Natural killer cell (primary cell): ENCODE measurements around the gene RUFY1. TPM values are rescaled to one million over a fixed set of nuclear protein-coding genes. Genes with fewer than 3 reads are reported as not detected.

Source experiments
- ATAC-seq, 3 donors: fragments of 150-1000 bp in 2 of 3; fragments of 200-7000 bp in 1 of 3; cut with Tn5 transposase; 1 replicate in 1 of 3; 2 replicates in 2 of 3; pipeline ENCODE4 v1.10.0; 2021; ENCODE audit warnings: mild to moderate bottlenecking in 2 of 3, moderate library complexity in 2 of 3
- DNase-seq, 2 donors: peaks; one replicate each; pipeline versions ENCODE4 v3.0.0 to v3.0.0-alpha.2; 2013 to 2021; ENCODE audit warnings: mixed read lengths in 1 of 2
- H3K27ac ChIP-seq: one replicate; pipeline ENCODE4 v1.5.1; 2013; ENCODE audit warnings: mild to moderate bottlenecking, low read length
- H3K27me3 ChIP-seq: one replicate; pipeline ENCODE4 v1.6.1; 2013; ENCODE audit warnings: low read length; ENCODE audit not compliant: control insufficient read depth, insufficient read depth
- H3K36me3 ChIP-seq: one replicate; pipeline ENCODE4 v1.6.1; 2013; ENCODE audit warnings: low read length; ENCODE audit not compliant: control insufficient read depth, insufficient read depth
- H3K4me1 ChIP-seq: one replicate; pipeline ENCODE4 v1.6.1; 2013; ENCODE audit warnings: low read length; ENCODE audit not compliant: control insufficient read depth, insufficient read depth
- H3K4me3 ChIP-seq: one replicate; pipeline ENCODE4 v1.5.1; 2013; ENCODE audit warnings: low read length
- H3K9me3 ChIP-seq: one replicate; pipeline ENCODE4 v1.6.1; 2013; ENCODE audit warnings: low read length; ENCODE audit not compliant: control insufficient read depth, insufficient read depth
- H3K27ac Mint-ChIP-seq, 2 donors: one replicate each; pipeline ENCODE4 v1.8.0; 2022; ENCODE audit warnings: mild to moderate bottlenecking in 2 of 2, mixed read lengths in 2 of 2, moderate library complexity in 1 of 2
- H3K27me3 Mint-ChIP-seq, 2 donors: one replicate each; pipeline ENCODE4 v1.8.0; 2022; ENCODE audit warnings: low read depth in 2 of 2, mixed read lengths in 2 of 2
- H3K36me3 Mint-ChIP-seq: one replicate; pipeline ENCODE4 v1.8.0; 2022; ENCODE audit warnings: mixed read lengths
- H3K4me1 Mint-ChIP-seq, 2 donors: one replicate each; pipeline ENCODE4 v1.8.0; 2022; ENCODE audit warnings: mixed read lengths in 2 of 2
- H3K4me3 Mint-ChIP-seq: one replicate; pipeline ENCODE4 v1.8.0; 2022; ENCODE audit warnings: mild to moderate bottlenecking, moderate library complexity, mixed read lengths
- H3K9me3 Mint-ChIP-seq, 2 donors: one replicate each; pipeline ENCODE4 v1.8.0; 2022; ENCODE audit warnings: mixed read lengths in 2 of 2
- WGBS: methylation state at CpG from one replicate; pipeline ENCODE4 v1.1.7; 2013; ENCODE audit warnings: missing lambda C conversion rate; ENCODE audit not compliant: insufficient coverage; 5-methylcytosine and 5-hydroxymethylcytosine counted together
- intact Hi-C: fragments of 100-400 bp; cut with micrococcal nuclease; formaldehyde crosslinking; loops from one replicate; pipeline ENCODE4 v1.14.2; 2022
- total RNA-seq, 4 donors: library from RNA; stranded (reverse); fragments of 120-200 nt in 1 of 4; gene quantifications; one replicate each; pipeline versions ENCODE4 v1.2.3 to v1.2.4, GENCODE V29; 2013 to 2022
- TF ChIP-seq, protein P1 (sequence below): fragments of 200-600 bp; IDR thresholded peaks from one replicate; pipeline ENCODE4 v1.8.0; 2022; ENCODE audit warnings: antibody characterized with exemption

RUFY1 gene
- total RNA-seq, 3 donors from 2014 or later (not counting 1 experiment from before 2014, with no cell fraction given): 40.4 to 48.7 (median 46.6) TPM

DNA sequence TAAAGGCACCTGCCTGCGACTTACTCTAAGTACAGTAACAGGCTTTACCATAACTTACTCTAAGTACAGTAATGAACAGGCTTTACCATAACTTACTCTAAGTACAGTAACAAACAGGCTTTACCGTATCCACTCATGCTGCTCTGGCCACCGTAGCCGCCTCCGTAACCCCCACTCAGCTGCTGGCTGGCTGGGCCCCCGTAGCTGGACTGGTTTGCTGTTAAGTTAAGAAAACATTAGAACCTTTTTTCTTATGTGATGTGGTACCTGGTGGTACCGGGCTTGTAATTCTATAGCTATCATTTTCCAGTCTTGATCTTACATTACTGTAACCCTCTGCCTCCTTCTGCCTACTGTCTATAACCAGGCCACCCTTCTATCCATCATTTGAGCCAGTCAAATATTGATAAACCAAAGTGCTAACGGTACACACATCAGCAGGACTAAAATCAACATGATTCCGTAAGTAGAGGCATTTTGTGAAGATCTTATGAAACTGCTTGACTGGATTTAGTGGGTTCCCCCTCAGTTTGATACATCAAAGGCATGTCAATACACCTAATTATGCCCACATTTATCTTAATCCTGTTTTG, 65.7 kb downstream of the RUFY1 start:
- H3K27me3 Mint-ChIP-seq: no peaks in the 10 kb centered on the region
- H3K4me1 Mint-ChIP-seq: peaks cover 79 to 81% of the 10 kb centered on the region in 2 donors
- intact Hi-C loops: no loop called here
- no peak for DNase-seq
- TF ChIP-seq, protein P1, sequence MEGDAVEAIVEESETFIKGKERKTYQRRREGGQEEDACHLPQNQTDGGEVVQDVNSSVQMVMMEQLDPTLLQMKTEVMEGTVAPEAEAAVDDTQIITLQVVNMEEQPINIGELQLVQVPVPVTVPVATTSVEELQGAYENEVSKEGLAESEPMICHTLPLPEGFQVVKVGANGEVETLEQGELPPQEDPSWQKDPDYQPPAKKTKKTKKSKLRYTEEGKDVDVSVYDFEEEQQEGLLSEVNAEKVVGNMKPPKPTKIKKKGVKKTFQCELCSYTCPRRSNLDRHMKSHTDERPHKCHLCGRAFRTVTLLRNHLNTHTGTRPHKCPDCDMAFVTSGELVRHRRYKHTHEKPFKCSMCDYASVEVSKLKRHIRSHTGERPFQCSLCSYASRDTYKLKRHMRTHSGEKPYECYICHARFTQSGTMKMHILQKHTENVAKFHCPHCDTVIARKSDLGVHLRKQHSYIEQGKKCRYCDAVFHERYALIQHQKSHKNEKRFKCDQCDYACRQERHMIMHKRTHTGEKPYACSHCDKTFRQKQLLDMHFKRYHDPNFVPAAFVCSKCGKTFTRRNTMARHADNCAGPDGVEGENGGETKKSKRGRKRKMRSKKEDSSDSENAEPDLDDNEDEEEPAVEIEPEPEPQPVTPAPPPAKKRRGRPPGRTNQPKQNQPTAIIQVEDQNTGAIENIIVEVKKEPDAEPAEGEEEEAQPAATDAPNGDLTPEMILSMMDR: no peak
- peaks cover 82% of the 10 kb centered on the region for H3K36me3 Mint-ChIP-seq
- WGBS: 90% methylated on average over 9 of the region's 9 CpGs
- no peaks in the 10 kb centered on the region for H3K9me3 ChIP-seq
- H3K27ac ChIP-seq: no peak overlapping the region
- no peaks in the 10 kb centered on the region for H3K27me3 ChIP-seq
- H3K9me3 Mint-ChIP-seq: no peaks in the 10 kb centered on the region
- peaks cover 12% of the 10 kb centered on the region for H3K4me1 ChIP-seq
- peak overlapping the region; percentile 60 for H3K4me3 Mint-ChIP-seq
- H3K36me3 ChIP-seq: peaks cover 97% of the 10 kb centered on the region
- ATAC-seq: no peak
- H3K4me3 ChIP-seq: no peak overlapping the region
- H3K27ac Mint-ChIP-seq: peak overlapping the region; percentile 67 to 98

- no peak overlapping the region for H3K4me3 ChIP-seq
- DNase-seq (peak in 1 of 2 donors; percentile 26), ATAC-seq (no peak)
- peak overlapping the region; percentile 28 to 98 for H3K27ac Mint-ChIP-seq
- H3K4me1 Mint-ChIP-seq: peaks cover 86 to 89% of the 10 kb centered on the region in 2 donors
- H3K9me3 Mint-ChIP-seq: no peaks in the 10 kb centered on the region
- H3K36me3 ChIP-seq: peaks cover 91% of the 10 kb centered on the region
- H3K27me3 ChIP-seq: no peaks in the 10 kb centered on the region
- TF ChIP-seq, protein P1: no peak
- WGBS: 78% methylated on average over 6 of the region's 7 CpGs
- H3K4me3 Mint-ChIP-seq: peak overlapping the region; percentile 33
- H3K27me3 Mint-ChIP-seq: no peaks in the 10 kb centered on the region
- H3K4me1 ChIP-seq: peaks cover 18% of the 10 kb centered on the region
- intact Hi-C loops: no loop called here
- H3K27ac ChIP-seq: no peak overlapping the region
- peaks cover 82% of the 10 kb centered on the region for H3K36me3 Mint-ChIP-seq
- H3K9me3 ChIP-seq: no peaks in the 10 kb centered on the region
These were observed 67.6 kb downstream of the RUFY1 start for GRCh38 chr5:179617930-179618329.

- 27% methylated on average over 6 of the region's 6 CpGs for WGBS
- peak in 1 of 2 donors; percentile 34 for DNase-seq
- H3K27ac Mint-ChIP-seq: peak overlapping the region; percentile 89 to 98
- ATAC-seq: no peak
- Histone ChIP-seq H3K9me3 (no peaks in the 10 kb centered on the region), H3K4me1 (peaks cover 21% of the 10 kb centered on the region), H3K36me3 (peaks cover 80% of the 10 kb centered on the region), H3K4me3 (peak overlapping the region; percentile 8), H3K27ac (no peak overlapping the region), H3K27me3 (no peaks in the 10 kb centered on the region)
- peak overlapping the region; percentile 97 for H3K4me3 Mint-ChIP-seq
- peaks cover 71% of the 10 kb centered on the region for H3K36me3 Mint-ChIP-seq
- intact Hi-C loops: no loop called here
- no peaks in the 10 kb centered on the region for H3K9me3 Mint-ChIP-seq
- H3K4me1 Mint-ChIP-seq: peaks cover 86 to 89% of the 10 kb centered on the region in 2 donors
- no peaks in the 10 kb centered on the region for H3K27me3 Mint-ChIP-seq
- TF ChIP-seq, protein P1: no peak
These were observed 68.7 kb downstream of the RUFY1 start for GRCh38 chr5:179618923-179619554.
